WERI-Rb-1 (cell line): ENCODE data around the gene CABP4.
A peak's percentile ranks its signal among the peaks of the same experiment; 100 is the strongest.

ENCODE experiments used
- DNase-seq: peaks from one replicate; pipeline ENCODE4 v3.0.0-alpha.2; 2020
- H3K27ac ChIP-seq: fragments of 250-450 bp; sonication (Bioruptor Pico); 2 replicates; pipeline ENCODE4 v1.5.1; 2020; ENCODE audit warnings: mild to moderate bottlenecking, moderate library complexity
- H3K27me3 ChIP-seq: fragments of 250-450 bp; sonication (Bioruptor Pico); 2 replicates; pipeline ENCODE4 v1.5.1; 2021; ENCODE audit warnings: mild to moderate bottlenecking, low read depth, moderate library complexity; ENCODE audit not compliant: insufficient read depth, severe bottlenecking
- H3K36me3 ChIP-seq: fragments of 250-450 bp; sonication (Bioruptor Pico); 2 replicates; pipeline ENCODE4 v1.5.1; 2020; ENCODE audit warnings: mild to moderate bottlenecking, moderate library complexity
- H3K4me3 ChIP-seq: 2 replicates; pipeline ENCODE4 v1.5.1; 2011; ENCODE audit warnings: low read depth, mild to moderate bottlenecking, control low read depth, low read length
- H3K9me3 ChIP-seq: fragments of 250-450 bp; sonication (Bioruptor Pico); 2 replicates; pipeline ENCODE4 v1.5.1; 2021; ENCODE audit warnings: mild to moderate bottlenecking, moderate library complexity; ENCODE audit not compliant: severe bottlenecking
- CTCF ChIP-seq: IDR thresholded peaks from 2 replicates; pipeline ENCODE4 v1.5.1; 2011; ENCODE audit warnings: low read depth, mild to moderate bottlenecking, control low read depth, inconsistent platforms, low read length

Gene CABP4

GRCh38 chr11:67450796-67451657 lies 4.1 kb upstream of the CABP4 start:
- TF ChIP-seq CTCF = no peak
- Histone ChIP-seq H3K4me3 (no peak overlapping the region), H3K36me3 (no peaks in the 10 kb centered on the region), H3K27me3 (no peaks in the 10 kb centered on the region), H3K9me3 (no peaks in the 10 kb centered on the region), H3K27ac (no peak overlapping the region)
- no peak for DNase-seq

- no peak for DNase-seq
- no peaks in the 10 kb centered on the region for H3K27me3 ChIP-seq
- H3K9me3 ChIP-seq = no peaks in the 10 kb centered on the region
- H3K27ac ChIP-seq = no peak overlapping the region
- no peaks in the 10 kb centered on the region for H3K36me3 ChIP-seq
- H3K4me3 ChIP-seq = no peak overlapping the region
- no peak for TF ChIP-seq CTCF
Observed at GRCh38 chr11:67451658-67451976, 3.5 kb upstream of the CABP4 start.

GRCh38 chr11:67452141-67452952 lies 2.8 kb upstream of the CABP4 start, which contains the start of gene GPR152:
Gene GPR152, minus strand, starts transcription at chr11:67452729. Its CDS starts 5 bp downstream, at chr11:67452724.
- Histone ChIP-seq H3K9me3 (no peaks in the 10 kb centered on the region), H3K36me3 (no peaks in the 10 kb centered on the region), H3K27ac (no peak within 1 kb of the TSS), H3K27me3 (no peaks in the 10 kb centered on the region), H3K4me3 (no peak within 1 kb of the TSS)
- TF ChIP-seq CTCF = no peak
- no peak for DNase-seq

- H3K4me3 ChIP-seq = no peak overlapping the region
- no peak for DNase-seq
- no peaks in the 10 kb centered on the region for H3K27me3 ChIP-seq
Observed at GRCh38 chr11:67453816-67454732, 1.1 kb upstream of the CABP4 start.

More at GRCh38 chr11:67453816-67454732, 1.1 kb upstream of the CABP4 start:
- no peak for TF ChIP-seq CTCF
- Histone ChIP-seq H3K9me3 (no peaks in the 10 kb centered on the region), H3K36me3 (no peaks in the 10 kb centered on the region), H3K27ac (peak overlapping the region; percentile 48)
